HepG2 (cell line): Measurements from ENCODE around the gene SH3BP2. TPM values are rescaled to one million over a fixed set of nuclear protein-coding genes. Genes with fewer than 3 reads are reported as not detected.

Experiments used
- ATAC-seq: fragments of 200-7000 bp; cut with Tn5 transposase; 3 replicates; pipeline ENCODE4 v1.9.1; 2020; ENCODE audit warnings: mild to moderate bottlenecking, moderate library complexity
- BruUV-seq: library from RNA; stranded (reverse); fragments of 400-500 nt; replicated peaks from 2 replicates; lab custom pipeline; 2021; lab: Mats Ljungman, UMichigan
- CTCF ChIA-PET: fragments of 300-600 bp; formaldehyde crosslinking; extraction: SDS; loops from one replicate; lab custom pipeline; 2021; ENCODE audit warnings: low total read pairs, inconsistent platforms, low intra/inter-chr PET ratio; lab: Yijun Ruan, JAX
- POLR2A ChIA-PET: fragments of 350-600 bp; sonication (Branson Sonifier 250); formaldehyde crosslinking; loops from one replicate; lab custom pipeline; 2020; ENCODE audit warnings: antibody characterized with exemption, inconsistent platforms; lab: Yijun Ruan, JAX
- DNase-seq: peaks from one replicate; pipeline ENCODE4 v3.0.0-alpha.2; 2015; ENCODE audit warnings: low spot score
- FAIRE-seq: peaks from 3 replicates; lab custom pipeline; 2011; peaks lifted over from hg19 to GRCh38; lab: Jason Lieb, UNC
- H2AFZ ChIP-seq: one replicate; pipeline ENCODE4 v1.6.1; 2011; ENCODE audit warnings: low read length, inconsistent platforms
- H3K27ac ChIP-seq: fragments of 300-600 bp; 3 replicates; pipeline ENCODE4 v1.8.0; 2011; ENCODE audit warnings: mixed run types, mild to moderate bottlenecking, mixed read lengths, low read length, inconsistent platforms; ENCODE audit not compliant: insufficient read depth; ENCODE audit errors: extremely low read length
- H3K27me3 ChIP-seq, 2 experiments: fragments of 200-600 bp in 1 of 2; 2 replicates in 1 of 2; 3 replicates in 1 of 2; pipeline versions ENCODE4 v1.6.0 to v1.8.0; 2011; ENCODE audit warnings: low read length in 2 of 2, mild to moderate bottlenecking in 2 of 2, moderate library complexity in 2 of 2, inconsistent platforms in 1 of 2; ENCODE audit not compliant: insufficient read depth in 2 of 2, control insufficient read depth in 1 of 2
- H3K36me3 ChIP-seq, 2 experiments: fragments of 200-600 bp in 1 of 2; replicated peaks in 1 of 2; 2 replicates in 1 of 2; 3 replicates in 1 of 2; pipeline versions ENCODE4 v1.5.1 to v1.8.0; 2011; ENCODE audit warnings: low read length in 2 of 2, inconsistent platforms in 1 of 2; ENCODE audit not compliant: insufficient read depth in 2 of 2, control insufficient read depth in 1 of 2
- H3K4me1 ChIP-seq: 2 replicates; pipeline ENCODE4 v1.5.1; 2012; ENCODE audit warnings: low read length, inconsistent platforms; ENCODE audit not compliant: insufficient read depth
- H3K4me2 ChIP-seq: 2 replicates; pipeline ENCODE4 v1.6.0; 2011; ENCODE audit warnings: low read depth, low read length, inconsistent platforms
- H3K4me3 ChIP-seq, 3 experiments: fragments of 200-600 bp in 1 of 3; sonication (generic), shearing (Covaris generic) in 1 of 3; replicated peaks in 1 of 3; 2 replicates each; pipeline ENCODE4 v1.5.1; 2011 to 2016; ENCODE audit warnings: low read length in 3 of 3, inconsistent platforms in 2 of 3, low read depth in 2 of 3, mild to moderate bottlenecking in 2 of 3, control low read depth in 1 of 3, mixed read lengths in 1 of 3; ENCODE audit not compliant: insufficient read depth in 1 of 3
- H3K79me2 ChIP-seq: one replicate; pipeline ENCODE4 v1.6.1; 2011; ENCODE audit warnings: low read length, inconsistent platforms; ENCODE audit not compliant: insufficient read depth
- H3K9ac ChIP-seq: 2 replicates; pipeline ENCODE4 v1.6.0; 2011; ENCODE audit warnings: mild to moderate bottlenecking, low read depth, low read length, inconsistent platforms; ENCODE audit not compliant: insufficient read depth
- H3K9me3 ChIP-seq: 2 replicates; pipeline ENCODE4 v1.5.1; 2012; ENCODE audit warnings: mild to moderate bottlenecking, low read length
- H4K20me1 ChIP-seq: 2 replicates; pipeline ENCODE4 v1.6.0; 2011; ENCODE audit warnings: inconsistent platforms, mild to moderate bottlenecking, low read length, moderate library complexity; ENCODE audit not compliant: insufficient read depth
- FOSL2 ChIP-seq: sonication (generic); formaldehyde crosslinking; IDR thresholded peaks from 2 replicates; pipeline ENCODE4 v1.4.0; 2020; ENCODE audit warnings: missing genetic modification reagents
- ZNF121 ChIP-seq: sonication (generic); formaldehyde crosslinking; IDR thresholded peaks from 2 replicates; pipeline ENCODE4 v1.5.0; 2020; ENCODE audit warnings: mild to moderate bottlenecking, missing genetic modification reagents
- ZNF282 ChIP-seq: fragments of 450-650 bp; IDR thresholded peaks from 2 replicates; pipeline ENCODE4 v1.6.1; 2018; ENCODE audit not compliant: partially characterized antibody
- ZNF629 ChIP-seq: sonication (generic); formaldehyde crosslinking; conservative IDR thresholded peaks from 2 replicates; pipeline ENCODE4 v1.5.0; 2020; ENCODE audit warnings: missing genetic modification reagents
- ZNF770 ChIP-seq: sonication (generic); formaldehyde crosslinking; IDR thresholded peaks from 2 replicates; pipeline ENCODE4 v1.5.0; 2020; ENCODE audit warnings: mild to moderate bottlenecking, missing genetic modification reagents
- ZNF780A ChIP-seq: sonication (generic); formaldehyde crosslinking; IDR thresholded peaks from 2 replicates; pipeline ENCODE4 v1.8.0; 2022; ENCODE audit warnings: mild to moderate bottlenecking, missing genetic modification reagents, moderate library complexity
- WGBS: methylation state at CpG from one replicate; pipeline ENCODE4 v1.1.6; 2017; ENCODE audit warnings: low lambda C conversion rate; 5-methylcytosine and 5-hydroxymethylcytosine counted together
- in situ Hi-C: cut with HindIII; loops from 2 replicates; pipeline ENCODE4 v1.10.0; 2017; ENCODE audit warnings: low pct_unique_long_range_greater_than_20kb; ENCODE audit not compliant: extremely low pct_ligation_motif_present
- intact Hi-C: fragments of 100-400 bp; cut with micrococcal nuclease; formaldehyde crosslinking; loops from one replicate; pipeline ENCODE4 v1.10.0; 2022; ENCODE audit not compliant: unreplicated experiment
- polyA plus RNA-seq, 8 experiments: library from polyadenylated mRNA; depleted of rRNA in 3 of 8; stranded (reverse) in 7 of 8; unstranded in 1 of 8; fragments of >200 nt; fragmentation: Illumina TruSeq in 4 of 8; extraction: Trizol in 4 of 8; gene quantifications; 2 replicates each; pipeline versions ENCODE4 v1.2.1 to v1.2.3, GENCODE V29; 2011 to 2016; ENCODE audit warnings: low read depth in 4 of 8, missing spikeins in 1 of 8, mixed read lengths in 1 of 8; ENCODE audit not compliant: insufficient read depth in 1 of 8
- total RNA-seq, 5 experiments: library from RNA; depleted of rRNA; stranded (reverse); fragments of >200 nt; fragmentation: Illumina TruSeq; extraction: Trizol; gene quantifications; 2 replicates each; pipeline ENCODE4 v1.2.3, GENCODE V29; 2016; ENCODE audit warnings: low read depth in 1 of 5
- TF ChIP-seq, protein P1 (sequence below): fragments of 450-650 bp; IDR thresholded peaks from 2 replicates; pipeline ENCODE4 v1.6.1; 2016

The SH3BP2 gene
- total and polyA plus RNA-seq, 2 of the 13 experiments (the other 11 are each of a cell fraction or from before 2014, with no cell fraction given): 16.9 to 34.5 TPM

DNA sequence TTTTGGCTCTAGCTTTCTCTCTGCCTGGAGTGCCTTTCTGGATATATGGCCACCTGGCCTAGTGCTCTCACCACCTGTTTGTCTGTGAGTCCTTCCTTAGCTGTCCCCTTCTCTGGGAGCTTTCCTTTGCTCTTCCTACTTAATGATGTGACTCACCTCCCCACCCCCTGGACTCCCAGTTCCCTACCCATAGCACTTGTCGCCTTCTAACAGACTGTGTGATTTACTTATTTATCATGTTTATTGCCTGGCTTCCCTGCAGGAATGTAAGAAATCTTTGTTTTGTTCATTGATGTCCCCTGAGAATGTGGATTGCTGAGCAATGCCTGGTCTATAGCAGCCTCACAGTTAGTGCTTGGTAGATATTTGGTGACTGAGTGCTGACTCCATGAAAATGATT is 69.6 kb downstream of the SH3BP2 start:
- no peak overlapping the region for H3K4me3 ChIP-seq
- TF ChIP-seq ZNF780A (CRISPR knock-in tag) (no peak), FOSL2 (CRISPR knock-in tag) (peak; percentile 33; the same call in 1 of the 2 replicates)
- TF ChIP-seq, protein P1, sequence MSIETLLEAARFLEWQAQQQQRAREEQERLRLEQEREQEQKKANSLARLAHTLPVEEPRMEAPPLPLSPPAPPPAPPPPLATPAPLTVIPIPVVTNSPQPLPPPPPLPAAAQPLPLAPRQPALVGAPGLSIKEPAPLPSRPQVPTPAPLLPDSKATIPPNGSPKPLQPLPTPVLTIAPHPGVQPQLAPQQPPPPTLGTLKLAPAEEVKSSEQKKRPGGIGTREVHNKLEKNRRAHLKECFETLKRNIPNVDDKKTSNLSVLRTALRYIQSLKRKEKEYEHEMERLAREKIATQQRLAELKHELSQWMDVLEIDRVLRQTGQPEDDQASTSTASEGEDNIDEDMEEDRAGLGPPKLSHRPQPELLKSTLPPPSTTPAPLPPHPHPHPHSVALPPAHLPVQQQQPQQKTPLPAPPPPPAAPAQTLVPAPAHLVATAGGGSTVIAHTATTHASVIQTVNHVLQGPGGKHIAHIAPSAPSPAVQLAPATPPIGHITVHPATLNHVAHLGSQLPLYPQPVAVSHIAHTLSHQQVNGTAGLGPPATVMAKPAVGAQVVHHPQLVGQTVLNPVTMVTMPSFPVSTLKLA: peak; percentile 25; the same call in 1 of the 2 replicates
- no peak overlapping the region for H2AFZ ChIP-seq
- peaks cover 95% of the 10 kb centered on the region for H3K79me2 ChIP-seq
- no peak overlapping the region for H3K4me2 ChIP-seq
- no TSS peak for BruUV-seq
- H4K20me1 ChIP-seq: peaks cover 41% of the 10 kb centered on the region
- intact Hi-C loops: loop anchor here (5.0 to 10.0 kb wide), 3 partner anchors 60 to 108 kb away; partner anchors contain the start of gene TNIP2
- no peak overlapping the region for H3K9ac ChIP-seq
- DNase-seq: no peak
- H3K9me3 ChIP-seq: no peaks in the 10 kb centered on the region
- CTCF ChIA-PET: no interaction called here
- POLR2A ChIA-PET: interaction anchor here (0.7 kb wide), 1 partner anchor 17 kb away, joined by 3 read pairs; no protein-coding TSS in a partner anchor
- WGBS: 73% methylated on average over 1 of the region's 1 CpG
- ATAC-seq: no peak; the same call in 2 of the 3 replicates
- in situ Hi-C loops: no loop called here
- peaks cover 98% of the 10 kb centered on the region for H3K4me1 ChIP-seq
- H3K27me3 ChIP-seq: no peaks in the 10 kb centered on the region
- no peak for FAIRE-seq
- H3K36me3 ChIP-seq: no peaks in the 10 kb centered on the region
- peak overlapping the region; percentile 34 for H3K27ac ChIP-seq

GRCh38 chr4:2863649-2864048 is 70.8 kb downstream of the SH3BP2 start:
- POLR2A ChIA-PET: no interaction called here
- no peaks in the 10 kb centered on the region for H3K9me3 ChIP-seq
- H3K79me2 ChIP-seq: peaks cover 95% of the 10 kb centered on the region
- no peak for DNase-seq
- in situ Hi-C loops: no loop called here
- TF ChIP-seq ZNF629 (CRISPR knock-in tag) (peak; percentile 69), ZNF121 (CRISPR knock-in tag) (peak; percentile 65), ZNF282 (no peak), ZNF770 (CRISPR knock-in tag) (0 out of 2 replicates have a peak, but pooled peaks have one; percentile 10)
- TF ChIP-seq, all 625 proteins: peak for 3
- peaks cover 42% of the 10 kb centered on the region for H4K20me1 ChIP-seq
- peaks cover 98% of the 10 kb centered on the region for H3K4me1 ChIP-seq
- CTCF ChIA-PET: no interaction called here
- no peak overlapping the region for H2AFZ ChIP-seq
- no peak overlapping the region for H3K27ac ChIP-seq
- ATAC-seq: no peak
- H3K4me3 ChIP-seq: no peak overlapping the region
- FAIRE-seq: no peak
- BruUV-seq: no TSS peak
- no peak overlapping the region for H3K9ac ChIP-seq
- no peak overlapping the region for H3K4me2 ChIP-seq
- H3K27me3 ChIP-seq: no peaks in the 10 kb centered on the region
- intact Hi-C loops: loop anchor here (5.0 to 10.0 kb wide), 3 partner anchors 61 to 109 kb away; partner anchors contain the start of gene TNIP2
- H3K36me3 ChIP-seq: no peaks in the 10 kb centered on the region
